Esophagus mucosa (tissue), 1 donor: ENCODE results near the gene RABIF. TPM values are rescaled to one million over a fixed set of nuclear protein-coding genes. Genes with fewer than 3 reads are reported as not detected.

Source experiments
- ATAC-seq: fragments of 200-7000 bp; cut with Tn5 transposase; one replicate; pipeline ENCODE4 v1.9.1; 2020
- total RNA-seq: library from RNA; stranded (reverse); gene quantifications from one replicate; pipeline ENCODE4 v1.2.4, GENCODE V29; 2023
- donor health status: DM: yes; HTN: yes; CAD: no.

Gene RABIF
- total RNA-seq, 1 donor from 2014 or later, result 12.3 TPM

GRCh38 chr1:202871367-202871766 is 17.6 kb downstream of the RABIF start:
- peak; percentile 90 for ATAC-seq

GRCh38 chr1:202862679-202863560 is 26.0 kb downstream of the RABIF start:
- ATAC-seq, result no peak

GRCh38 chr1:202861420-202862132 is 27.4 kb downstream of the RABIF start:
- ATAC-seq, result peak; percentile 86

GRCh38 chr1:202860744-202861419 is 28.1 kb downstream of the RABIF start:
- ATAC-seq, result peak; percentile 87

- ATAC-seq, result no peak
These were observed 30.0 kb downstream of the RABIF start for GRCh38 chr1:202858789-202859414.

- no peak for ATAC-seq
These were observed 30.6 kb downstream of the RABIF start for GRCh38 chr1:202858331-202858730.

GRCh38 chr1:202857136-202857610 is 31.8 kb downstream of the RABIF start:
- no peak for ATAC-seq

GRCh38 chr1:202856014-202856413 is 32.9 kb downstream of the RABIF start:
- ATAC-seq, result no peak

- ATAC-seq, result no peak
These were observed 34.2 kb downstream of the RABIF start for GRCh38 chr1:202854787-202855186.

- ATAC-seq, result peak; percentile 72
These were observed 36.6 kb downstream of the RABIF start for GRCh38 chr1:202852163-202852904.

- ATAC-seq, result no peak
These were observed 38.2 kb downstream of the RABIF start for GRCh38 chr1:202850593-202851362.

- ATAC-seq, result peak; percentile 21
These were observed 40.8 kb downstream of the RABIF start for GRCh38 chr1:202848191-202848542.

GRCh38 chr1:202844935-202845334 is 44.0 kb downstream of the RABIF start:
- no peak for ATAC-seq

- peak; percentile 65 for ATAC-seq
These were observed 44.7 kb downstream of the RABIF start for GRCh38 chr1:202844259-202844658.

GRCh38 chr1:202843081-202843480 is 45.9 kb downstream of the RABIF start:
- ATAC-seq, result no peak

- ATAC-seq, result no peak
These were observed 51.1 kb downstream of the RABIF start for GRCh38 chr1:202837746-202838262.

GRCh38 chr1:202836623-202837403 is 52.1 kb downstream of the RABIF start:
- peak; percentile 86 for ATAC-seq

GRCh38 chr1:202835548-202836072 is 53.3 kb downstream of the RABIF start:
- no peak for ATAC-seq

- peak; percentile 82 for ATAC-seq
These were observed 54.0 kb downstream of the RABIF start for GRCh38 chr1:202834771-202835547.
